Sciatic nerve (tissue), 2 donors: ENCODE results near the gene ZMIZ1. TPM values are rescaled to one million over a fixed set of nuclear protein-coding genes. Genes with fewer than 3 reads are reported as not detected.
"Not testable (repeated sequence)": the region's sequence is repeated elsewhere in the genome, so short reads cannot be mapped to it uniquely, and the experiment has no call there.

Source experiments
- ATAC-seq: fragments of 200-7000 bp; cut with Tn5 transposase; one replicate; pipeline ENCODE4 v1.9.1; 2020; ENCODE audit warnings: mild to moderate bottlenecking, moderate library complexity
- DNase-seq: peaks from one replicate; pipeline ENCODE4 v3.0.0-alpha.2; 2020; ENCODE audit warnings: low spot score
- intact Hi-C: fragments of 100-400 bp; cut with DNase I; formaldehyde crosslinking; loops from one replicate; pipeline ENCODE4 v1.14.2; 2022
- total RNA-seq: library from RNA; stranded (reverse); fragmentation: NEBNext Ultra II Directional; extraction: Animal tissue kit (Norgen Biotek cat#: 25700); gene quantifications from one replicate; pipeline ENCODE4 v1.2.1, GENCODE V29; 2021
- donor health status: DM: no; HTN: no; CAD: no.
- donor health status: DM: no; HTN: no; CAD: no.

Gene ZMIZ1
- total RNA-seq, 1 donor from 2014 or later, result 96.7 TPM

- intact Hi-C loops, result no loop called here
- no peak for DNase-seq
- no peak for ATAC-seq
Observed at GRCh38 chr10:79267499-79267898, 198.7 kb downstream of the ZMIZ1 start.

- no peak for DNase-seq
- intact Hi-C loops, result no loop called here
- ATAC-seq, result no peak
Observed at GRCh38 chr10:79268161-79268601, 199.4 kb downstream of the ZMIZ1 start.

GRCh38 chr10:79268742-79269141 lies 200.0 kb downstream of the ZMIZ1 start:
- ATAC-seq (no peak), DNase-seq (no peak)
- intact Hi-C loops, result no loop called here

- ATAC-seq, result no peak
- intact Hi-C loops, result no loop called here
- DNase-seq, result no peak
Observed at GRCh38 chr10:79269443-79269842, 200.7 kb downstream of the ZMIZ1 start.

- intact Hi-C loops, result no loop called here
- no peak for ATAC-seq
- no peak for DNase-seq
Observed at GRCh38 chr10:79269969-79270368, 201.2 kb downstream of the ZMIZ1 start.

GRCh38 chr10:79270466-79271246 lies 201.9 kb downstream of the ZMIZ1 start:
- ATAC-seq (no peak), DNase-seq (no peak)
- intact Hi-C loops, result no loop called here

- intact Hi-C loops, result no loop called here
- ATAC-seq, result no peak
- no peak for DNase-seq
Observed at GRCh38 chr10:79272353-79272752, 203.6 kb downstream of the ZMIZ1 start.

- DNase-seq, result peak; percentile 81
- intact Hi-C loops, result no loop called here
- ATAC-seq, result peak; percentile 33
Observed at GRCh38 chr10:79273604-79274003, 204.8 kb downstream of the ZMIZ1 start.

- intact Hi-C loops, result no loop called here
Observed at GRCh38 chr10:79274279-79275104, 205.7 kb downstream of the ZMIZ1 start.

GRCh38 chr10:79275105-79275430 lies 206.3 kb downstream of the ZMIZ1 start:
- intact Hi-C loops, result no loop called here
- no peak for DNase-seq
- ATAC-seq, result peak; percentile 43

More at GRCh38 chr10:79274279-79275104, 205.7 kb downstream of the ZMIZ1 start:
- DNase-seq (peak; percentile 84), ATAC-seq (peak; percentile 77)

- ATAC-seq (peak; percentile 37), DNase-seq (no peak)
- intact Hi-C loops, result no loop called here
Observed at GRCh38 chr10:79275431-79275851, 206.7 kb downstream of the ZMIZ1 start.

- ATAC-seq, result no peak
- intact Hi-C loops, result no loop called here
- DNase-seq, result no peak
Observed at GRCh38 chr10:79277579-79278269, 209.0 kb downstream of the ZMIZ1 start.

GRCh38 chr10:79279047-79279446 lies 210.3 kb downstream of the ZMIZ1 start:
- DNase-seq, intact Hi-C loops, ATAC-seq: not testable (repeated sequence)

GRCh38 chr10:79280956-79281355 lies 212.2 kb downstream of the ZMIZ1 start:
- ATAC-seq (no peak), DNase-seq (no peak)
- intact Hi-C loops, result no loop called here

GRCh38 chr10:79282388-79282787 lies 213.6 kb downstream of the ZMIZ1 start:
- intact Hi-C loops, result no loop called here
- no peak for DNase-seq
- no peak for ATAC-seq

- ATAC-seq (no peak), DNase-seq (no peak)
- intact Hi-C loops, result no loop called here
Observed at GRCh38 chr10:79283616-79284015, 214.8 kb downstream of the ZMIZ1 start.

GRCh38 chr10:79284158-79284871 lies 215.5 kb downstream of the ZMIZ1 start:
- intact Hi-C loops, result no loop called here
- ATAC-seq (no peak), DNase-seq (no peak)

- DNase-seq (no peak), ATAC-seq (no peak)
- intact Hi-C loops, result no loop called here
Observed at GRCh38 chr10:79285315-79286197, 216.8 kb downstream of the ZMIZ1 start.
